Measurements from ENCODE around the gene MRPL21. TPM values are rescaled to one million over a fixed set of nuclear protein-coding genes. Genes with fewer than 3 reads are reported as not detected.

The MRPL21 gene
- total and polyA plus RNA-seq, 2 of the 13 experiments (the other 11 are each of a cell fraction or from before 2014, with no cell fraction given), result 61.5 to 100 TPM

DNA sequence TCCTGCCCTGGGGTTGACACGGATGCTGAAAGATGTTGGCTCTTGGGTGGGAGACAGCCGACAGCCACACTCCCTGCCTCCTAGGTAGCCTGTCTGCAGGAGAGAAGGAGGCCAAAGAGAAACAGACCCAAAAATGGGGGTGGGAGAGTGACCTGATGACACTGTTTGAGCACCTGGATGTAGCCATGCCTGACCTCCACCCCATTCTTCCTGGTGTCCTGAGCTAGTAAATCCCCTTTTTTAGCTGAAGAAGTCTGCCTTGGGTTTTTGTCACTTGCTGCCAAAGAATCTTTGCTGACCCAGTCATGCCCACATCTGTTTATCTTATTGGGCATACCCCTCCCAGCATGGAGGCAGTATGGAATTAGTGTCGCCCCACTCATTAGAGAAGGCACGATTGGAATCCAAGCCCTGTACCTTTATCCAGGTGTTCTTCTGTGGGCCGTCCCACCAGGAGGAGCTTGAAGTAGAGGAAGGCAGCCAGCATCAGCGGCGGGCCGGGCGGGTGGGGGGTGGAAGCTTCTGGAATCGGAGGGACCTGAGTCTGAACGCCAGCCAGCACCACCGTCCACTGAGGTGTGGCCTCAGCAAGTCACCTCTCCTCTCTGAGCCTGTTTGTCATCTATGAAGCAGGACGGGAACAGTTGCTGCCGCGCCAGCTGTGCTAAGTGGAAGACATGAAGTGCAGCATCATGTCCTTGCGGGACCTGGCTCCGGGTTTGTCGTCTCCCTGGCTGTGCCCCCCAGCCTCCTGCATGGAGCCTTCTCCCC, 37.9 kb upstream of the MRPL21 start:
- no TSS peak for BruUV-seq (replicated peaks)
- Histone ChIP-seq H3K4me2 (ENCODE audit: low read depth, low read length) (no peak overlapping the region), H4K20me1 (ENCODE audit: insufficient read depth, low read length) (no peaks in the 10 kb centered on the region), H3K9me3 (ENCODE audit: low read length) (no peaks in the 10 kb centered on the region), H3K9ac (ENCODE audit: insufficient read depth, low read depth, low read length) (no peak overlapping the region), H3K4me1 (ENCODE audit: insufficient read depth, low read length) (no peaks in the 10 kb centered on the region), H3K79me2 (ENCODE audit: insufficient read depth, low read length) (no peaks in the 10 kb centered on the region), H3K27ac (ENCODE audit: extremely low read length, insufficient read depth, low read length) (no peak overlapping the region), H2AFZ (ENCODE audit: low read length) (no peak overlapping the region), H3K36me3 (replicated peaks in 1 of 2; ENCODE audit: control insufficient read depth in 1 of 2, insufficient read depth in 2 of 2, low read length in 2 of 2) (peaks cover 12 to 16% of the 10 kb centered on the region in 2 experiments; a peak in 4 of 5 replicates), H3K27me3 (ENCODE audit: control insufficient read depth in 1 of 2, insufficient read depth in 2 of 2, low read length in 2 of 2) (no peaks in the 10 kb centered on the region), H3K4me3 (replicated peaks in 1 of 3; ENCODE audit: insufficient read depth in 1 of 3, low read depth in 2 of 3, low read length in 3 of 3) (no peak overlapping the region)
- TF ChIP-seq ZNF329 (CRISPR knock-in tag; IDR thresholded peaks at IDR 0.05; ENCODE audit: low read depth), result peak; percentile 97
- TF ChIP-seq ZNF556 (CRISPR knock-in tag; IDR thresholded peaks at IDR 0.05; ENCODE audit: borderline replicate concordance), result no peak
- POLR2A ChIA-PET, result interaction anchor here (0.6 kb wide), 1 partner anchor 24 kb away, joined by 3 read pairs; no protein-coding TSS in a partner anchor
- CTCF ChIA-PET (ENCODE audit: low intra/inter-chr PET ratio, low total read pairs), result no interaction called here
- in situ Hi-C loops (cut with HindIII; ENCODE audit: extremely low pct_ligation_motif_present, low pct_unique_long_range_greater_than_20kb), result no loop called here
- no peak for DNase-seq (ENCODE audit: low spot score)
- no peak for FAIRE-seq
- intact Hi-C loops (cut with micrococcal nuclease; ENCODE audit: unreplicated experiment), result no loop called here
- ATAC-seq, result no peak
- WGBS (ENCODE audit: low lambda C conversion rate), result 86% methylated on average over 8 of the region's 18 CpGs

DNA sequence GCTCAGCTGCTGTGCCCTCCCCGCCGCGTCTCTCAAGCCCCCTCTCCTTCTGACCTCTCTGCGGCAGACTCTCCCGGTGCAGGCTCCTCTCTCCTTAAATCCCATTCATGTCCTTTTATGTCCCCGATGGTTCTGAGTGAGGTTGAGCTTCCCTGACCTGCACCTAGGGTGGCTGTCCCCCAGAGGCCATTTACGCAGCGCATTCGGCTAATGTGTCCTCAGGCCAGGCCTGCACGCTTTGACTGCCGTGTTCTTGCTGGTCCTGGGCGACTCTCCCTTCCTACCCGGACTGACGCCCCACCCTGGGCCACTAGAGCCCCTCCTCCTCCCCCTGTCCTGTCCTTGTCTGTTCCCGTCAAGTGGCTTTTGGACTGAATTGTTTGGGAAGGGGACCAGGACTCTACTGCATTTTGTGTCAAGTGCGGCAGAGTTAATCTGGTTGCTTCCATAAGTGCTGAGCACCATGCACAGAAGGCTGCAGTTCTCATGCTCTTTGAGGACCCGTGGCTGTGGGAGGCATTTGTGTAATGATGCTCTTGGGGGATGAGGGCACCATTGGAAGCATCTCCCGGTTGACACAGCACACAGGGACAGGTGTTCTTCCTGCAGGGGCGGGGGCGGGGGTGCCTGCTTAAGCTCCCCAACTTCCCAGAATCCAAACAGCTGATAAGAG, 37.2 kb upstream of the MRPL21 start:
- no peak overlapping the region for H3K4me2 ChIP-seq (ENCODE audit: low read depth, low read length)
- H3K27me3 ChIP-seq (ENCODE audit: control insufficient read depth in 1 of 2, insufficient read depth in 2 of 2, low read length in 2 of 2), result no peaks in the 10 kb centered on the region
- no peak for FAIRE-seq
- ChIA-PET POLR2A (no interaction called here), CTCF (ENCODE audit: low intra/inter-chr PET ratio, low total read pairs) (no interaction called here)
- H3K79me2 ChIP-seq (ENCODE audit: insufficient read depth, low read length), result no peaks in the 10 kb centered on the region
- H3K4me1 ChIP-seq (ENCODE audit: insufficient read depth, low read length), result no peaks in the 10 kb centered on the region
- no TSS peak for BruUV-seq (replicated peaks)
- no peaks in the 10 kb centered on the region for H4K20me1 ChIP-seq (ENCODE audit: insufficient read depth, low read length)
- intact Hi-C loops (cut with micrococcal nuclease; ENCODE audit: unreplicated experiment), result no loop called here
- no peak overlapping the region for H3K4me3 ChIP-seq (replicated peaks in 1 of 3; ENCODE audit: insufficient read depth in 1 of 3, low read depth in 2 of 3, low read length in 3 of 3)
- in situ Hi-C loops (cut with HindIII; ENCODE audit: extremely low pct_ligation_motif_present, low pct_unique_long_range_greater_than_20kb), result no loop called here
- H2AFZ ChIP-seq (ENCODE audit: low read length), result no peak overlapping the region
- no peak overlapping the region for H3K27ac ChIP-seq (ENCODE audit: extremely low read length, insufficient read depth, low read length)
- ATAC-seq, result no peak
- 94% methylated on average over 17 of the region's 20 CpGs for WGBS (ENCODE audit: low lambda C conversion rate)
- H3K9ac ChIP-seq (ENCODE audit: insufficient read depth, low read depth, low read length), result no peak overlapping the region
- H3K9me3 ChIP-seq (ENCODE audit: low read length), result no peaks in the 10 kb centered on the region
- DNase-seq (ENCODE audit: low spot score), result no peak
- peaks cover 13 to 23% of the 10 kb centered on the region in 2 experiments; a peak in 4 of 5 replicates for H3K36me3 ChIP-seq (replicated peaks in 1 of 2; ENCODE audit: control insufficient read depth in 1 of 2, insufficient read depth in 2 of 2, low read length in 2 of 2)
- TF ChIP-seq ZNF83 (CRISPR knock-in tag; IDR thresholded peaks at IDR 0.05; ENCODE audit: borderline replicate concordance), result no peak
- TF ChIP-seq ARNT2 (CRISPR knock-in tag; IDR thresholded peaks at IDR 0.05; ENCODE audit: low read depth), result no peak
- no peak for TF ChIP-seq DRAP1 (CRISPR knock-in tag; IDR thresholded peaks at IDR 0.05)
- no peak for TF ChIP-seq SIX4 (CRISPR knock-in tag; IDR thresholded peaks at IDR 0.05)
- no peak for TF ChIP-seq HHEX (CRISPR knock-in tag; IDR thresholded peaks at IDR 0.05)
- TF ChIP-seq, protein P1, sequence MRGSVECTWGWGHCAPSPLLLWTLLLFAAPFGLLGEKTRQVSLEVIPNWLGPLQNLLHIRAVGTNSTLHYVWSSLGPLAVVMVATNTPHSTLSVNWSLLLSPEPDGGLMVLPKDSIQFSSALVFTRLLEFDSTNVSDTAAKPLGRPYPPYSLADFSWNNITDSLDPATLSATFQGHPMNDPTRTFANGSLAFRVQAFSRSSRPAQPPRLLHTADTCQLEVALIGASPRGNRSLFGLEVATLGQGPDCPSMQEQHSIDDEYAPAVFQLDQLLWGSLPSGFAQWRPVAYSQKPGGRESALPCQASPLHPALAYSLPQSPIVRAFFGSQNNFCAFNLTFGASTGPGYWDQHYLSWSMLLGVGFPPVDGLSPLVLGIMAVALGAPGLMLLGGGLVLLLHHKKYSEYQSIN (CRISPR knock-in tag; IDR thresholded peaks at IDR 0.05; ENCODE audit: borderline replicate concordance), result no peak
- no peak for TF ChIP-seq HDAC2 (CRISPR knock-in tag; IDR thresholded peaks at IDR 0.05)
- no peak for TF ChIP-seq ZNF264 (CRISPR knock-in tag; IDR thresholded peaks at IDR 0.05)
- no peak for TF ChIP-seq ATM (IDR thresholded peaks at IDR 0.05; ENCODE audit: borderline replicate concordance)
- TF ChIP-seq, protein P2, sequence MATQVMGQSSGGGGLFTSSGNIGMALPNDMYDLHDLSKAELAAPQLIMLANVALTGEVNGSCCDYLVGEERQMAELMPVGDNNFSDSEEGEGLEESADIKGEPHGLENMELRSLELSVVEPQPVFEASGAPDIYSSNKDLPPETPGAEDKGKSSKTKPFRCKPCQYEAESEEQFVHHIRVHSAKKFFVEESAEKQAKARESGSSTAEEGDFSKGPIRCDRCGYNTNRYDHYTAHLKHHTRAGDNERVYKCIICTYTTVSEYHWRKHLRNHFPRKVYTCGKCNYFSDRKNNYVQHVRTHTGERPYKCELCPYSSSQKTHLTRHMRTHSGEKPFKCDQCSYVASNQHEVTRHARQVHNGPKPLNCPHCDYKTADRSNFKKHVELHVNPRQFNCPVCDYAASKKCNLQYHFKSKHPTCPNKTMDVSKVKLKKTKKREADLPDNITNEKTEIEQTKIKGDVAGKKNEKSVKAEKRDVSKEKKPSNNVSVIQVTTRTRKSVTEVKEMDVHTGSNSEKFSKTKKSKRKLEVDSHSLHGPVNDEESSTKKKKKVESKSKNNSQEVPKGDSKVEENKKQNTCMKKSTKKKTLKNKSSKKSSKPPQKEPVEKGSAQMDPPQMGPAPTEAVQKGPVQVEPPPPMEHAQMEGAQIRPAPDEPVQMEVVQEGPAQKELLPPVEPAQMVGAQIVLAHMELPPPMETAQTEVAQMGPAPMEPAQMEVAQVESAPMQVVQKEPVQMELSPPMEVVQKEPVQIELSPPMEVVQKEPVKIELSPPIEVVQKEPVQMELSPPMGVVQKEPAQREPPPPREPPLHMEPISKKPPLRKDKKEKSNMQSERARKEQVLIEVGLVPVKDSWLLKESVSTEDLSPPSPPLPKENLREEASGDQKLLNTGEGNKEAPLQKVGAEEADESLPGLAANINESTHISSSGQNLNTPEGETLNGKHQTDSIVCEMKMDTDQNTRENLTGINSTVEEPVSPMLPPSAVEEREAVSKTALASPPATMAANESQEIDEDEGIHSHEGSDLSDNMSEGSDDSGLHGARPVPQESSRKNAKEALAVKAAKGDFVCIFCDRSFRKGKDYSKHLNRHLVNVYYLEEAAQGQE (IDR thresholded peaks at IDR 0.05; ENCODE audit: borderline replicate concordance in 1 of 2, low read depth in 1 of 2, low read length in 2 of 2), result no peak

Data from HepG2 (cell line).